Hematopoietic multipotent progenitor cell treated with erythropoietin and hydrocortisone succinate and interleukin-3 and kit ligand, for 15 days (in vitro differentiated cells): ENCODE results near the gene SLC25A40.

Experiments
- DNase-seq: peaks from one replicate; pipeline ENCODE4 v3.0.0-alpha.2; 2015; ENCODE audit warnings: low spot score

Gene SLC25A40

GRCh38 chr7:87784424-87784823, 91.7 kb downstream of the SLC25A40 start:
- no peak for DNase-seq
